ENCODE data around the gene RPS6KB1.
"Not testable (repeated sequence)": the region's sequence is repeated elsewhere in the genome, so short reads cannot be mapped to it uniquely, and the experiment has no call there.

RPS6KB1 gene

DNA sequence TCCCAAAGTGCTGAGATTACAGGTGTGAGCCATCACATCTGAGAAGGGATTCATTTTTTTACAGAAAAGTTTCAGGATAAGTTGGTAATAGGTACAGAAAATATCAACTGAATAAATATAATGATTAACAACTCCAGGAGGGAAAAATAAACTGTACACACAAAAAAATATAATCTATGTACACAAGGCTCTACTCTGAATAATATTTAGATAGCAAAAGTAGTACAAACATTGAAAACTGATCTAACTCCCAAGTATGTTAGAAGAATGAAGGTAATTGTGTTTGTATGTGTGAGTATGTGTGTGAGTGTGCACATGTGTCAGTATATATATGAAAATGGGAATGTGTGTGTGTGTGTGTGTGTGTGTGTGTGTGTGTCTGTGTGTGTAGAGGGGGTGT is 20.6 kb upstream of the RPS6KB1 start:
- no peak for DNase-seq

GRCh38 chr17:59873414-59873813 is 19.5 kb upstream of the RPS6KB1 start:
- not testable (repeated sequence) for DNase-seq

DNA sequence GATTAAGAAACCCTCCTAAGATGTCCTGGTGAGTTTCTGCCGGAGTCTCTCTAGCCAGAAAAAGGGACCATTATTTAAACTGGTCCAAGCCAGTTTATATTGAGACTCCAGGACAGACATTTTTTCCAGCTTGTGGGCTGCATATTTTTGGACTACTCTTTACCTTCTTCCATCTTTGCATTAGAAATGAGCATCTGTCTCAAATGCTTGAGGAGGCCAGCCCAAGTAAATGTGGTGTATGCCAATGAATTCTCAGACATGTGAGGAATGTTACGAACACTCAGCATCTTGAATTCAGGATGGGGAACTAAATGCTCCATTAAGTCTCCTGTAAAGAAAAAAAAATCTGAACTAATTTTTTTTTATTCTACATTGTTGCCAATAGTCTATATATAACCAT is 18.5 kb upstream of the RPS6KB1 start:
- no peak for DNase-seq

DNA sequence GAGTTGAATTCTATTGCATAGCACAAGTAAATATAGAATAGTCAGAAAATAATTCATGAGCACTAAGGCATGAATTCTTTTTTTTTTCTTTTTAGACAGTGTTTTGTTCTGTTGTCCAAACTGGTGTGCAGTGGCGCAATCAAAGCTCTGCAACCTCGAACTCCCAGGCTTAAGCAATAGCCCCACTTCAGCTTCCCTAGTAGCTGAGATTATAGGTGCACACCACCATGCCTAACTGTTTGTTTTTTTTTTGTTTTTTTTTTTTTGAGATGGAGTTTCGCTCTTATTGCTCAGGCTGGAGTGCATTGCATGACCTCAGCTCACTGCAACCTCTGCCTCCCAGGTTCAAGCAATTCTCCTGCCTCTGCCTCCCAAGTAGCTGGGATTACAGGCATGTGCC is 16.8 kb upstream of the RPS6KB1 start:
- no peak for DNase-seq

GRCh38 chr17:59877965-59878364 is 15.0 kb upstream of the RPS6KB1 start:
- no peak for DNase-seq

GRCh38 chr17:59878624-59879023 is 14.3 kb upstream of the RPS6KB1 start:
- DNase-seq = no peak

DNA sequence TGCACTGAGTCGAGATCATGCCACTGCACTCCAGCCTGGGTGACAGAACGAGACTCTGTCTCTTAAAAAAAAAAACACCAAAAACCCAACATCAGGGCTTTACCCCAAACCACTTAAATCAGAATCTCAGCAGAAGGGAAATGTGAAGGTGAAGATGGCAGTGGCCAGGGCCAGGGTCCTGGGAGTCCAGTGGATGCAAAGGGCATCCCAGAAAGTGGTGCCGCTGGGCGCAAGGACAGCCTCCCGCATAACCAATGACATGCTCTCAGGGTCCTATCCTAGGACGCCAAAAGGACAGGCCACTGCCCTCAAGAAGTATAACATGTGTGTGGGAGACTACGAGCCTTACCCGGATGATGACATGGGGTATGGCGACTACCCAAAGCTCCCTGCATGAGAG is 8.1 kb upstream of the RPS6KB1 start:
- DNase-seq = no peak

DNA sequence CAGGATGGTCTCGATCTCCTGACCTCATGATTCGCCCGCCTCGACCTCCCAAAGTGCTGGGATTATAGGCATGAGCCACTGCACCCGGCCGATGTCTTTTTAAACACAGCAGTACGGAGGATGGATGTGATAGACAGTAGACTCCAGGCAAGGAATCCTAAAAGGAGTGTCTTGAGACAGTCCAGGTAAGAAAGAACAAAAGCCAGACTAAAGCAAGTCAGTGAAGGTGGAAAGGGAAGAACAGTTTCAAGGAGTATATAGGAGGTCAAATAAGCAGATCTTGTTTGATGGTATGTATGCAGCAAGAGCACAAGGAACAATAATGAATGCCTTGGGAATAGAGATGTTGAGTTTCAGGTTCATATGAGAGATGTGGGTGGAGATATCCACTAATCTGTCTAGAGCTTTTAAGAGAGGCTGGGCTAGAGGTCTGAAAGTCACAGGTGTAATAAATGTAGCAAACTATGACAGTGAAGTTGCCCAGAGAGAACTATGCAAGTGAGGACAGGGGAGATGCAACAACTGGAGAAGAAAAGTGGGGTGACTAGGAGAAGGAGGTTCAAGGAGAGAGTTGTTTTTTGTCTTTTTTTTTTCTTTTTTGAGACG is 4.7 kb upstream of the RPS6KB1 start:
- DNase-seq = no peak

DNA sequence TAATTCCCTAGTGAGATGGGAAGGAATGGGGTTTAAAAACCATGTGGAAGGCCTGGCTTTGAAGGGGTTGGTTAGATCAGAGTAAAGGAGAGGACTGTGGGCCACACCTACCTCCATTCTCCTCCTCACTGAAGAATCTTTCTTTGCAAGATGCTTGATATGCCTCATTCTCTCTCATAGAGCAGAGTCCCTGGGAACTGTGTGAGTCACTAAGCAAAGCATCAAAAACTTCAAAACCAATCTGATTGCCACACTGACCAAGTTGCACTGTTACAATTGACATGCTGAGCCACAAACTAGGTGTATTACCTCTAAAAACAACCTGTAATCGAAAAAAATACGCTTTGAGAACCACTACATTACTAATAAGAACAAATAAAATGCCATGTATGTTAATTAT is 2.2 kb upstream of the RPS6KB1 start:
- peak; percentile 39 for DNase-seq

GRCh38 chr17:59892251-59892923 is 534 bp upstream of the RPS6KB1 start:
- DNase-seq = no peak

DNA sequence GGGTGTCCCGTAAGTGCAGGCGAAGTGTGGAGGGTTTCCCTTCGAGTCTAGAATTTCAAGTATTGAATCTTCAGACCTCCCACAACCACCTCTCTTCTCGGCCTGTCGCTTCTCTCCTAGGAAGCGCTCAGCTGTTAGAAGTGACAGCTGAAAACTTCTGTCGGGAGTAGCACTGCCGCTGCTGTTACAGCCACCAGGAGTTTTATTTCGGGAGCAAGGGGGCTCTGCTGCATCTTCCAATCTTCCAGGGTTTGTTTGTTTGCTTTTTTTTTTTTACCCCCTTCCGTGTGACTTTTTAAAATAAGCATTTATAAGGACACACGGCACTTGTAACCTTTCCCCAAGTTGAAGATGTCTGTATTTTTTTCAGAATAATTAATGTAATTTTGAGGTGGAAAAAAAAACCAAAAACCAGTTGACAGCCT is 767 bp downstream of the RPS6KB1 start:
- peak; percentile 60 for DNase-seq

- DNase-seq = no peak
Measured at GRCh38 chr17:59897090-59897489, 4.2 kb downstream of the RPS6KB1 start.

DNA sequence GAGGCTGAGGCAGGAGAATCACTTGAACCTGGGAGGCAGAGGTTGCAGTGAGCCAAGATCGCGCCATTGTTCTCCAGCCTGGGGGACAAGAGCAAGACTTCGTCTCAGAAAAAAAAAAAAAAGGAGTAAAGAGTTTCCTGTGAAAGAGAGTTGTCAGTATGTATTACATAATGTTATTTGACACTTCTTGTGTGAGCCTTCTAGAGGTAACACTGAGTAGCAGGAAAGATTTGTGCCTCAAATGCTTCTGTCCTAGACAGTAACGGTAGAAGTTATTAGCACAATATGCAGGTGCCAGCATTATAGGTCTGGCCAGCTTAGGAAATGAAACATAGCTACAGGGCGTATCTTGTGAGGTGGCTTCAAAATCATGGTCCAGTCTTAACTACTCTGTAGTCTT is 6.2 kb downstream of the RPS6KB1 start:
- DNase-seq = peak; percentile 76

- DNase-seq = no peak
Measured at GRCh38 chr17:59901604-59902003, 8.7 kb downstream of the RPS6KB1 start.

- no peak for DNase-seq
Measured at GRCh38 chr17:59903455-59903854, 10.5 kb downstream of the RPS6KB1 start.

- DNase-seq = no peak
Measured at GRCh38 chr17:59907467-59907866, 14.5 kb downstream of the RPS6KB1 start.

- DNase-seq = peak; percentile 82
Measured at GRCh38 chr17:59914274-59914854, 21.4 kb downstream of the RPS6KB1 start.

- no peak for DNase-seq
Measured at GRCh38 chr17:59916446-59916845, 23.5 kb downstream of the RPS6KB1 start.

- DNase-seq = not testable (repeated sequence)
Measured at GRCh38 chr17:59920637-59921036, 27.7 kb downstream of the RPS6KB1 start.

GRCh38 chr17:59930121-59930520 is 37.2 kb downstream of the RPS6KB1 start:
- not testable (repeated sequence) for DNase-seq

- not testable (repeated sequence) for DNase-seq
Measured at GRCh38 chr17:59930768-59931167, 37.8 kb downstream of the RPS6KB1 start.

GRCh38 chr17:59933317-59933716 is 40.4 kb downstream of the RPS6KB1 start:
- DNase-seq = not testable (repeated sequence)

GRCh38 chr17:59940697-59941096 is 47.8 kb downstream of the RPS6KB1 start:
- not testable (repeated sequence) for DNase-seq

DNA sequence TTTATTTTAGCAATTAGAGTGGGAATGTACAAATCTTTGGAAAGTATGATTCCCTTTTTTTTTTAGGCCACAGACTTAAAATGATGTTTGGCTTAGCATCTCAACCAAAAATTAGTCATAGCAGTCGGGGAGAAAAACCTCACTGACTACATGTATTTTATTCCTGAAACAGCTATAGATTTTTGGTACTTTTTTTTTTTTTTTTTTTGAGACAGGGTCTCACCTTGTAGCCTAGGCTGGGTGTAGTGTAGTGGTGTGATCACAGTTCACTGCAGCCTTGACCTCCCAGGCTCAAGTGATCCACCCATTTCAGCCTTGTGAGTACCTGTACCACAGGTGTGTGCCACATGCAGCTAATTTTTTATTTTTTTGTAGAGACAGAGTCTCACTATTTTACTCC is 48.2 kb downstream of the RPS6KB1 start:
- DNase-seq = no peak

All from hematopoietic multipotent progenitor cell treated with erythropoietin and hydrocortisone succinate and interleukin-3 and kit ligand, for 6 days (in vitro differentiated cells).